Liver (tissue), 3 donors: Measurements from ENCODE around the gene ANKRD27.

Source experiments
- CTCF ChIP-seq: fragments of 150-350 bp; IDR thresholded peaks from 2 replicates; pipeline ENCODE4 v1.5.1; 2017; ENCODE audit warnings: improper control_type of control experiment, low read depth, low read length; ENCODE audit not compliant: missing input control
- FOXA1 ChIP-seq: IDR thresholded peaks from 2 replicates; pipeline ENCODE4 v1.6.1; 2016; ENCODE audit warnings: antibody characterized with exemption
- GABPA ChIP-seq, 2 donors: IDR thresholded peaks in 1 of 2; conservative IDR thresholded peaks in 1 of 2; 2 replicates each; pipeline ENCODE4 v1.6.1; 2016; ENCODE audit warnings: antibody characterized with exemption in 2 of 2, mild to moderate bottlenecking in 1 of 2, moderate library complexity in 1 of 2
- HNF4G ChIP-seq: IDR thresholded peaks from 2 replicates; pipeline ENCODE4 v1.6.1; 2016; ENCODE audit warnings: antibody characterized with exemption
- MAX ChIP-seq: IDR thresholded peaks from 2 replicates; pipeline ENCODE4 v1.6.1; 2016; ENCODE audit warnings: antibody characterized with exemption
- NR2F2 ChIP-seq: IDR thresholded peaks from 2 replicates; pipeline ENCODE4 v1.6.1; 2016; ENCODE audit warnings: antibody characterized with exemption
- RXRA ChIP-seq, 2 donors: IDR thresholded peaks; 2 replicates each; pipeline ENCODE4 v1.6.1; 2017 to 2018; ENCODE audit warnings: antibody characterized with exemption in 2 of 2, mild to moderate bottlenecking in 1 of 2
- SP1 ChIP-seq: IDR thresholded peaks from 2 replicates; pipeline ENCODE4 v1.6.1; 2018; ENCODE audit warnings: antibody characterized with exemption, mild to moderate bottlenecking
- TAF1 ChIP-seq: conservative IDR thresholded peaks from 2 replicates; pipeline ENCODE4 v1.6.1; 2016; ENCODE audit warnings: antibody characterized with exemption, mild to moderate bottlenecking
- YY1 ChIP-seq: IDR thresholded peaks from 2 replicates; pipeline ENCODE4 v1.6.1; 2016; ENCODE audit warnings: antibody characterized with exemption, mild to moderate bottlenecking
- TF ChIP-seq, protein P1 (sequence below): IDR thresholded peaks from 2 replicates; pipeline ENCODE4 v1.6.1; 2016; ENCODE audit warnings: antibody characterized with exemption
- TF ChIP-seq, protein P2 (sequence below): IDR thresholded peaks from 2 replicates; pipeline ENCODE4 v1.6.1; 2016; ENCODE audit warnings: antibody characterized with exemption, mild to moderate bottlenecking
- TF ChIP-seq, protein P3 (sequence below): IDR thresholded peaks from 2 replicates; pipeline ENCODE4 v1.6.1; 2016; ENCODE audit warnings: antibody characterized with exemption
- donor health status: healthy.
- donor health status: healthy.

DNA sequence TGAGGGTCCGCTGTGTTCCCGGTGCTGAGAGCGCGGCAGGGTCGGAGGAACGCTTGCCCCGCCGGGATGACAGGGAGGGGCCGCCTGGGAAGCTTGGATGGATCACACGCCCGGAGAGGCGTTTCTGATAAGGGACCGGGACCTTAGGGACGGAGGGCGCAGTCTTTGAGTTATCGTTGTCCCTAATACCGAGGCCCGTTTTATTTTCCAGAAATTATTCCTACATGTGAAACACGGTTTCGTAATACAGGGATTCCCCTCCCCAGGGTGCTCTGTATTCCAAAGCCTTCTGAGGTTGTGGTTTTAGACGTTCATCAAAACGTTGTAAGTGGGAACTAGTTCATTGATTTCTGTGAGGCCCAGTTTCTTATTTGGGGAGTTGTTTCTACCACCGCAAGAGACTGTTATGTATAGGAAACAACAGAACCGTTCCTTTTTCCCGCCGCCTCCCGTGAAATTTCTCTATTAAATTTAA lies 93.2 kb downstream of the ANKRD27 start:
- TF ChIP-seq CTCF: no peak
- no peak for TF ChIP-seq MAX
- no peak for TF ChIP-seq YY1
- no peak for TF ChIP-seq RXRA (IDR thresholded peaks at IDR 0.05)
- TF ChIP-seq, protein P1, sequence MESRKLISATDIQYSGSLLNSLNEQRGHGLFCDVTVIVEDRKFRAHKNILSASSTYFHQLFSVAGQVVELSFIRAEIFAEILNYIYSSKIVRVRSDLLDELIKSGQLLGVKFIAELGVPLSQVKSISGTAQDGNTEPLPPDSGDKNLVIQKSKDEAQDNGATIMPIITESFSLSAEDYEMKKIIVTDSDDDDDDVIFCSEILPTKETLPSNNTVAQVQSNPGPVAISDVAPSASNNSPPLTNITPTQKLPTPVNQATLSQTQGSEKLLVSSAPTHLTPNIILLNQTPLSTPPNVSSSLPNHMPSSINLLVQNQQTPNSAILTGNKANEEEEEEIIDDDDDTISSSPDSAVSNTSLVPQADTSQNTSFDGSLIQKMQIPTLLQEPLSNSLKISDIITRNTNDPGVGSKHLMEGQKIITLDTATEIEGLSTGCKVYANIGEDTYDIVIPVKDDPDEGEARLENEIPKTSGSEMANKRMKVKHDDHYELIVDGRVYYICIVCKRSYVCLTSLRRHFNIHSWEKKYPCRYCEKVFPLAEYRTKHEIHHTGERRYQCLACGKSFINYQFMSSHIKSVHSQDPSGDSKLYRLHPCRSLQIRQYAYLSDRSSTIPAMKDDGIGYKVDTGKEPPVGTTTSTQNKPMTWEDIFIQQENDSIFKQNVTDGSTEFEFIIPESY: no peak
- TF ChIP-seq NR2F2: no peak
- no peak for TF ChIP-seq TAF1
- no peak for TF ChIP-seq HNF4G
- TF ChIP-seq, protein P2, sequence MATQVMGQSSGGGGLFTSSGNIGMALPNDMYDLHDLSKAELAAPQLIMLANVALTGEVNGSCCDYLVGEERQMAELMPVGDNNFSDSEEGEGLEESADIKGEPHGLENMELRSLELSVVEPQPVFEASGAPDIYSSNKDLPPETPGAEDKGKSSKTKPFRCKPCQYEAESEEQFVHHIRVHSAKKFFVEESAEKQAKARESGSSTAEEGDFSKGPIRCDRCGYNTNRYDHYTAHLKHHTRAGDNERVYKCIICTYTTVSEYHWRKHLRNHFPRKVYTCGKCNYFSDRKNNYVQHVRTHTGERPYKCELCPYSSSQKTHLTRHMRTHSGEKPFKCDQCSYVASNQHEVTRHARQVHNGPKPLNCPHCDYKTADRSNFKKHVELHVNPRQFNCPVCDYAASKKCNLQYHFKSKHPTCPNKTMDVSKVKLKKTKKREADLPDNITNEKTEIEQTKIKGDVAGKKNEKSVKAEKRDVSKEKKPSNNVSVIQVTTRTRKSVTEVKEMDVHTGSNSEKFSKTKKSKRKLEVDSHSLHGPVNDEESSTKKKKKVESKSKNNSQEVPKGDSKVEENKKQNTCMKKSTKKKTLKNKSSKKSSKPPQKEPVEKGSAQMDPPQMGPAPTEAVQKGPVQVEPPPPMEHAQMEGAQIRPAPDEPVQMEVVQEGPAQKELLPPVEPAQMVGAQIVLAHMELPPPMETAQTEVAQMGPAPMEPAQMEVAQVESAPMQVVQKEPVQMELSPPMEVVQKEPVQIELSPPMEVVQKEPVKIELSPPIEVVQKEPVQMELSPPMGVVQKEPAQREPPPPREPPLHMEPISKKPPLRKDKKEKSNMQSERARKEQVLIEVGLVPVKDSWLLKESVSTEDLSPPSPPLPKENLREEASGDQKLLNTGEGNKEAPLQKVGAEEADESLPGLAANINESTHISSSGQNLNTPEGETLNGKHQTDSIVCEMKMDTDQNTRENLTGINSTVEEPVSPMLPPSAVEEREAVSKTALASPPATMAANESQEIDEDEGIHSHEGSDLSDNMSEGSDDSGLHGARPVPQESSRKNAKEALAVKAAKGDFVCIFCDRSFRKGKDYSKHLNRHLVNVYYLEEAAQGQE: no peak
- no peak for TF ChIP-seq FOXA1
- TF ChIP-seq, protein P3, sequence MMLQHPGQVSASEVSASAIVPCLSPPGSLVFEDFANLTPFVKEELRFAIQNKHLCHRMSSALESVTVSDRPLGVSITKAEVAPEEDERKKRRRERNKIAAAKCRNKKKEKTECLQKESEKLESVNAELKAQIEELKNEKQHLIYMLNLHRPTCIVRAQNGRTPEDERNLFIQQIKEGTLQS: no peak
- TF ChIP-seq GABPA (IDR thresholded peaks at IDR 0.05 in 1 of 2, conservative IDR thresholded peaks at IDR 0.05 in 1 of 2): no peak
- peak; percentile 14 for TF ChIP-seq SP1
